Sigmoid colon (tissue), 4 donors: Measurements from ENCODE around the gene SLC51A.

ENCODE experiments used
- CTCF ChIP-seq, 4 experiments: fragments of 450-650 bp in 3 of 4; fragments of 200-600 bp in 1 of 4; IDR thresholded peaks; one replicate each; pipeline ENCODE4 v1.5.1; 2016 to 2019; ENCODE audit warnings: antibody characterized with exemption in 4 of 4, mild to moderate bottlenecking in 3 of 4, moderate library complexity in 2 of 4
- EP300 ChIP-seq, 4 donors: sonication (generic); formaldehyde crosslinking; IDR thresholded peaks; one replicate each; pipeline ENCODE4 v1.6.1; 2017; ENCODE audit warnings: antibody characterized with exemption in 4 of 4
- POLR2A ChIP-seq, 2 donors: fragments of 450-650 bp; IDR thresholded peaks; one replicate each; pipeline ENCODE4 v1.6.1; 2016; ENCODE audit warnings: antibody characterized with exemption in 2 of 2, mild to moderate bottlenecking in 2 of 2, moderate library complexity in 2 of 2
- POLR2AphosphoS5 ChIP-seq, 4 donors: sonication (generic); formaldehyde crosslinking; IDR thresholded peaks; one replicate each; pipeline ENCODE4 v1.6.1; 2017; ENCODE audit warnings: antibody characterized with exemption in 4 of 4

GRCh38 chr3:196236223-196236622 is 19.9 kb downstream of the SLC51A start:
- TF ChIP-seq POLR2A (IDR thresholded peaks at IDR 0.05) = no peak
- no peak for TF ChIP-seq POLR2AphosphoS5 (IDR thresholded peaks at IDR 0.05)
- TF ChIP-seq CTCF (IDR thresholded peaks at IDR 0.05) = no peak
- no peak for TF ChIP-seq EP300 (IDR thresholded peaks at IDR 0.05)
